GM18511 (cell line): ENCODE results near the gene ADCY3.

Source experiments
- ATAC-seq: cut with Tn5 transposase; IDR thresholded peaks from one replicate; pipeline ENCODE4 v1.9.1; 2021; ENCODE audit warnings: mild to moderate bottlenecking, moderate library complexity; ENCODE audit not compliant: unreplicated experiment

ADCY3 gene

GRCh38 chr2:24832931-24833701, 86.9 kb downstream of the ADCY3 start:
- ATAC-seq: no peak

GRCh38 chr2:24832521-24832920, 87.5 kb downstream of the ADCY3 start:
- ATAC-seq: no peak

- ATAC-seq: no peak
These were observed 88.0 kb downstream of the ADCY3 start for GRCh38 chr2:24832073-24832461.

GRCh38 chr2:24831221-24832072, 88.6 kb downstream of the ADCY3 start:
- ATAC-seq: no peak

GRCh38 chr2:24830786-24831185, 89.3 kb downstream of the ADCY3 start:
- no peak for ATAC-seq

- no peak for ATAC-seq
These were observed 89.7 kb downstream of the ADCY3 start for GRCh38 chr2:24830351-24830750.

GRCh38 chr2:24828238-24828996, 91.6 kb downstream of the ADCY3 start:
- ATAC-seq: no peak

- ATAC-seq: peak; percentile 82
These were observed 92.5 kb downstream of the ADCY3 start for GRCh38 chr2:24827321-24828237.

- no peak for ATAC-seq
These were observed 93.3 kb downstream of the ADCY3 start for GRCh38 chr2:24826773-24827145.

- no peak for ATAC-seq
These were observed 93.9 kb downstream of the ADCY3 start for GRCh38 chr2:24825883-24826772.

GRCh38 chr2:24824966-24825882, 94.8 kb downstream of the ADCY3 start:
- ATAC-seq: no peak

GRCh38 chr2:24824071-24824588, 95.9 kb downstream of the ADCY3 start:
- no peak for ATAC-seq

- ATAC-seq: no peak
These were observed 97.9 kb downstream of the ADCY3 start for GRCh38 chr2:24822049-24822706.

GRCh38 chr2:24821433-24821891, 98.6 kb downstream of the ADCY3 start:
- no peak for ATAC-seq

- no peak for ATAC-seq
These were observed 99.2 kb downstream of the ADCY3 start for GRCh38 chr2:24820598-24821432.

GRCh38 chr2:24820175-24820513, 99.9 kb downstream of the ADCY3 start:
- ATAC-seq: no peak
